OCI-LY7 (cell line): ENCODE data around the gene SPATA32. TPM values are rescaled to one million over a fixed set of nuclear protein-coding genes. Genes with fewer than 3 reads are reported as not detected.

Experiments
- BruUV-seq: library from RNA; stranded (reverse); fragments of 400-500 nt; replicated peaks from 2 replicates; lab custom pipeline; 2021; lab: Mats Ljungman, UMichigan
- CTCF ChIA-PET: fragments of 300-600 bp; sonication (Branson Sonifier 250); formaldehyde crosslinking; loops from one replicate; lab custom pipeline; 2022; ENCODE audit warnings: antibody characterized with exemption; ENCODE audit not compliant: unreplicated experiment; lab: Charles Lee
- POLR2A ChIA-PET: fragments of 300-600 bp; sonication (Branson Sonifier 250); formaldehyde crosslinking; loops from one replicate; lab custom pipeline; 2022; ENCODE audit warnings: antibody characterized with exemption; lab: Charles Lee
- DNase-seq: peaks from one replicate; pipeline ENCODE4 v3.0.0-alpha.2; 2015; ENCODE audit warnings: low spot score
- H2AFZ ChIP-seq: fragments of 200-600 bp; sonication (generic), shearing (Covaris generic); 2 replicates; pipeline ENCODE4 v1.6.1; 2014; ENCODE audit warnings: mild to moderate bottlenecking, antibody characterized with exemption, low read length, moderate library complexity
- H3K27ac ChIP-seq: fragments of 200-600 bp; sonication (generic); 2 replicates; pipeline ENCODE4 v1.5.1; 2014; ENCODE audit warnings: mixed run types, low read depth, mild to moderate bottlenecking, moderate library complexity, low read length, inconsistent platforms; ENCODE audit not compliant: poor library complexity, severe bottlenecking
- H3K36me3 ChIP-seq: fragments of 200-600 bp; sonication (generic); 2 replicates; pipeline ENCODE4 v1.6.1; 2014; ENCODE audit warnings: mild to moderate bottlenecking, antibody characterized with exemption, low read length, moderate library complexity, mixed read lengths; ENCODE audit not compliant: insufficient read depth
- H3K4me1 ChIP-seq: fragments of 200-600 bp; sonication (generic); 2 replicates; pipeline ENCODE4 v1.5.1; 2014; ENCODE audit warnings: mild to moderate bottlenecking, low read length; ENCODE audit not compliant: insufficient read depth, poor library complexity, severe bottlenecking
- H3K4me2 ChIP-seq: fragments of 200-600 bp; sonication (generic); 2 replicates; pipeline ENCODE4 v1.6.1; 2014; ENCODE audit warnings: mild to moderate bottlenecking, low read length
- H3K4me3 ChIP-seq: fragments of 200-600 bp; sonication (generic); 2 replicates; pipeline ENCODE4 v1.5.1; 2014; ENCODE audit warnings: mild to moderate bottlenecking, low read depth, low read length; ENCODE audit not compliant: poor library complexity, severe bottlenecking
- H3K79me2 ChIP-seq: fragments of 200-600 bp; sonication (generic); 2 replicates; pipeline ENCODE4 v1.6.1; 2016; ENCODE audit warnings: low read depth, mild to moderate bottlenecking, low read length, moderate library complexity, mixed read lengths; ENCODE audit not compliant: insufficient read depth
- H3K9me2 ChIP-seq: fragments of 200-600 bp; sonication (generic); 2 replicates; pipeline ENCODE4 v1.6.1; 2016; ENCODE audit warnings: mild to moderate bottlenecking, low read length, mixed read lengths; ENCODE audit not compliant: insufficient read depth
- H3K9me3 ChIP-seq: fragments of 200-600 bp; sonication (generic); 2 replicates; pipeline ENCODE4 v1.6.1; 2014; ENCODE audit warnings: mild to moderate bottlenecking, mixed run types, low read length, mixed read lengths
- H4K20me1 ChIP-seq: fragments of 200-600 bp; sonication (generic); 2 replicates; pipeline ENCODE4 v1.6.1; 2014; ENCODE audit warnings: mild to moderate bottlenecking, antibody characterized with exemption, low read length, moderate library complexity, mixed read lengths; ENCODE audit not compliant: insufficient read depth
- EZH2phosphoT487 ChIP-seq: fragments of 200-600 bp; sonication (generic); IDR thresholded peaks from 2 replicates; pipeline ENCODE4 v1.6.1; 2018; ENCODE audit warnings: low read depth, borderline replicate concordance, mild to moderate bottlenecking, mixed run types, antibody characterized with exemption, low read length, moderate library complexity, mixed read lengths
- intact Hi-C: fragments of 100-400 bp; cut with micrococcal nuclease; formaldehyde crosslinking; loops from one replicate; pipeline ENCODE4 v1.10.0; 2022; ENCODE audit not compliant: unreplicated experiment
- total RNA-seq, 2 experiments: library from RNA; depleted of rRNA in 1 of 2; stranded (reverse); fragments of >200 nt in 1 of 2; shearing (Covaris generic) in 1 of 2; gene quantifications; 2 replicates each; pipeline ENCODE4 v1.2.3, GENCODE V29; 2014 to 2022
- TF ChIP-seq, protein P1 (sequence below): fragments of 200-600 bp; sonication (generic); conservative IDR thresholded peaks from 2 replicates; pipeline ENCODE4 v1.5.1; 2014; ENCODE audit warnings: mild to moderate bottlenecking, antibody characterized with exemption, low read length, moderate library complexity, mixed read lengths

The SPATA32 gene
- total RNA-seq, 2 experiments from 2014 or later = not detected

DNA sequence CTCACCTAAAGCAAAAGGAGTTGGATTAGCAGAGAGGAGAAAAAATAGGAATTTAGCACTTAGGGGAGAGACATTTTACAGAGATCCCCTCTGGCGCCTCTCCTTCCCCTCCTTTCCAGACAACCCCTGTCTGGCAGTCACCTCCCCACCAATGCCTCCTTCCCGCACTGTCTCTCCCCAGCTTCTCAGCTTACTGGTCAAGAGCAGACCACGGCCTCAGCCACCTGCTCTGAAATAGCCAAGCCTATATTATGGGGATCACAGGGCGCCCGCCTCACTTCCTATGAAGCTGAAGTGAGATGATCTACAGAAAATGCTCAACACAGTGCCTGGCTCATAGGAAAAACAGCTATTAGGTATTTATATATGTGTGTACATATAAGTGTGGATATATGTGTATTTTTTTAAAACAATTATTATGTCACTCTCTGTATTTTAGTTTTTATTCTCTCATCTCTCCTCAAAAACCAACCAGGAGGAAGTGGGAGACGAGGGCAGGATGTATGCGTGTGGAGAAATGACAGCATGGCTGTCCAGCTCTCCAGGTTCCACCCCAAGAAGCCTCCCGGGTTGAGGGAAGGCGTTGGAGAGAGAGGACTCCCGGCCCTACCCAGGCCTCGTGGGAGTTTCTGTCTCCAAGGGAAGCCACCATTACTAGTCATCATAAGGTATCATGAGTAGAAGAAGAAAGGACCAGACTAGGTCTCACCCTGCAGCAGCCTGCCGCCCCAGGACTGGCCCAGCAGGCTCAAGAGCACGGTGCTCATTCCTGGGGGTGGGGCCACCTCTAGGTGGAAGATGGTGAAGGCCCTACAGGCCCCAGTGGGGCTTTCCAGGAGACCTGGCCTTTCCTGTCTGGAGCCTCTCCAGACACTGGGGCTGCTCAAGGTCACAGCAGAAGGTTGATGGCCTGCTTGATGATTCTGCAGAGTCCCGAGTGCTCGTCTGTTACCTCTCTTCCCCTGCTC, 27.7 kb upstream of the SPATA32 start:
- TF ChIP-seq, protein P1, sequence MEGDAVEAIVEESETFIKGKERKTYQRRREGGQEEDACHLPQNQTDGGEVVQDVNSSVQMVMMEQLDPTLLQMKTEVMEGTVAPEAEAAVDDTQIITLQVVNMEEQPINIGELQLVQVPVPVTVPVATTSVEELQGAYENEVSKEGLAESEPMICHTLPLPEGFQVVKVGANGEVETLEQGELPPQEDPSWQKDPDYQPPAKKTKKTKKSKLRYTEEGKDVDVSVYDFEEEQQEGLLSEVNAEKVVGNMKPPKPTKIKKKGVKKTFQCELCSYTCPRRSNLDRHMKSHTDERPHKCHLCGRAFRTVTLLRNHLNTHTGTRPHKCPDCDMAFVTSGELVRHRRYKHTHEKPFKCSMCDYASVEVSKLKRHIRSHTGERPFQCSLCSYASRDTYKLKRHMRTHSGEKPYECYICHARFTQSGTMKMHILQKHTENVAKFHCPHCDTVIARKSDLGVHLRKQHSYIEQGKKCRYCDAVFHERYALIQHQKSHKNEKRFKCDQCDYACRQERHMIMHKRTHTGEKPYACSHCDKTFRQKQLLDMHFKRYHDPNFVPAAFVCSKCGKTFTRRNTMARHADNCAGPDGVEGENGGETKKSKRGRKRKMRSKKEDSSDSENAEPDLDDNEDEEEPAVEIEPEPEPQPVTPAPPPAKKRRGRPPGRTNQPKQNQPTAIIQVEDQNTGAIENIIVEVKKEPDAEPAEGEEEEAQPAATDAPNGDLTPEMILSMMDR = no peak
- TF ChIP-seq EZH2phosphoT487 = no peak
- Histone ChIP-seq H3K27ac (no peak overlapping the region), H3K4me1 (peaks cover 14% of the 10 kb centered on the region), H4K20me1 (0 out of 2 replicates have a peak, but pooled peaks cover 5% of the 10 kb centered on the region), H2AFZ (no peak overlapping the region), H3K4me2 (no peak overlapping the region), H3K9me3 (no peaks in the 10 kb centered on the region), H3K9me2 (no peaks in the 10 kb centered on the region), H3K36me3 (peaks cover 69% of the 10 kb centered on the region), H3K4me3 (no peak overlapping the region), H3K79me2 (peaks cover 8% of the 10 kb centered on the region)
- no peak for DNase-seq
- intact Hi-C loops = no loop called here
- CTCF ChIA-PET = no interaction called here
- POLR2A ChIA-PET = no interaction called here
- no TSS peak for BruUV-seq

DNA sequence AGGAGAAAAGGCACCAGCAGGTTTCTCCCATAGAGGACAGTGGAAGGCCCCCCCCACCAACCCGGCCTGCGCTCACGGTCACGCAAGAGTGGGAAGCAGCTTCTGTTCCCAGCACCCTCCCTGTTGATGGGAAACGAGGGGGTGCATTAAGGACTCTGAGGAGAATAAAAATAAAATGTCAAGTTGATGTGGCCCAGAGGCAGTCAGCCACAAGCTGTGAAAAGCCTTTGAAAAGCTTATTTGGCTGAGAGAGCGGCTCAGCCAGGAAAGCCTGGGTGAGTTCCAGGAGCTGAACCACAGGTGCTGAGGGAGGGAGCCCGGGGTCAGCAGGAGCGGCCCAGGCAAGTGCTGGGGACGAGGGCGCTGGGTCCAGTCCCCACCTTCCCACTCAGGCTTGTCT, 26.9 kb upstream of the SPATA32 start:
- Histone ChIP-seq H3K9me2 (no peaks in the 10 kb centered on the region), H3K79me2 (no peaks in the 10 kb centered on the region; the same call in 1 of the 2 replicates), H3K4me1 (peaks cover 14% of the 10 kb centered on the region), H3K27ac (no peak overlapping the region), H4K20me1 (no peaks in the 10 kb centered on the region), H3K9me3 (no peaks in the 10 kb centered on the region), H3K4me3 (no peak overlapping the region), H2AFZ (no peak overlapping the region), H3K4me2 (no peak overlapping the region), H3K36me3 (peaks cover 69% of the 10 kb centered on the region)
- intact Hi-C loops = no loop called here
- DNase-seq = no peak
- TF ChIP-seq EZH2phosphoT487 = no peak
- TF ChIP-seq, protein P1 = no peak
- ChIA-PET CTCF (no interaction called here), POLR2A (no interaction called here)
- no TSS peak for BruUV-seq
